Thymus (tissue), 11 donors: ENCODE results near the gene ABCA13. TPM values are rescaled to one million over a fixed set of nuclear protein-coding genes. Genes with fewer than 3 reads are reported as not detected.

Experiments
- DNase-seq, 9 donors: peaks; one replicate each; pipeline ENCODE4 v3.0.0-alpha.2; 2013; ENCODE audit warnings: low spot score in 9 of 9, low read depth in 6 of 9, missing footprints in 1 of 9
- H3K27ac ChIP-seq, 2 donors: one replicate each; pipeline ENCODE4 v1.5.1; 2013; ENCODE audit warnings: control low read depth in 1 of 2, low read depth in 1 of 2, low read length in 1 of 2, mild to moderate bottlenecking in 1 of 2, moderate library complexity in 1 of 2
- H3K27me3 ChIP-seq, 2 donors: one replicate each; pipeline ENCODE4 v1.5.1; 2013; ENCODE audit warnings: low read length in 1 of 2; ENCODE audit not compliant: control insufficient read depth in 2 of 2, insufficient read depth in 1 of 2
- H3K36me3 ChIP-seq, 2 donors: one replicate each; pipeline ENCODE4 v1.5.1; 2013; ENCODE audit warnings: low read length in 1 of 2, mild to moderate bottlenecking in 1 of 2, moderate library complexity in 1 of 2; ENCODE audit not compliant: control insufficient read depth in 2 of 2, insufficient read depth in 2 of 2
- H3K4me1 ChIP-seq, 2 donors: one replicate each; pipeline ENCODE4 v1.5.1; 2013; ENCODE audit warnings: low read length in 2 of 2; ENCODE audit not compliant: control insufficient read depth in 2 of 2, insufficient read depth in 2 of 2
- H3K4me3 ChIP-seq, 2 donors: one replicate each; pipeline ENCODE4 v1.5.1; 2013; ENCODE audit warnings: low read length in 2 of 2, control low read depth in 1 of 2, mild to moderate bottlenecking in 1 of 2
- H3K9me3 ChIP-seq, 2 donors: one replicate each; pipeline ENCODE4 v1.5.1; 2013; ENCODE audit warnings: low read length in 1 of 2, mild to moderate bottlenecking in 1 of 2; ENCODE audit not compliant: control insufficient read depth in 2 of 2, insufficient read depth in 1 of 2
- WGBS: extraction: QIAGEN DNeasy Blood & Tissue Kit; methylation state at CpG from one replicate; pipeline ENCODE4 v1.1.7; 2013; 5-methylcytosine and 5-hydroxymethylcytosine counted together
- polyA plus RNA-seq: library from polyadenylated mRNA; stranded (reverse); fragments of 200-250 nt; gene quantifications from one replicate; pipeline ENCODE4 v1.2.3, GENCODE V29; 2013
- total RNA-seq: library from RNA; stranded (reverse); fragments of 120-200 nt; gene quantifications from one replicate; pipeline ENCODE4 v1.2.4, GENCODE V29; 2013
- donor health status: healthy.

The ABCA13 gene
- total and polyA plus RNA-seq, 2 donors, result 0.76 to 0.91 TPM

- no peaks in the 10 kb centered on the region for H3K27me3 ChIP-seq
- no peak overlapping the region for H3K27ac ChIP-seq
- no peak for DNase-seq
- H3K4me3 ChIP-seq, result no peak overlapping the region
- H3K36me3 ChIP-seq, result no peaks in the 10 kb centered on the region
- H3K9me3 ChIP-seq, result no peaks in the 10 kb centered on the region
- WGBS, result 67% methylated on average over 2 of the region's 2 CpGs
- H3K4me1 ChIP-seq, result no peaks in the 10 kb centered on the region
Observed at GRCh38 chr7:48168159-48168558, 3.1 kb upstream of the ABCA13 start.

- Histone ChIP-seq H3K9me3 (no peaks in the 10 kb centered on the region), H3K27ac (no peak overlapping the region), H3K36me3 (no peaks in the 10 kb centered on the region), H3K4me3 (no peak overlapping the region), H3K27me3 (no peaks in the 10 kb centered on the region), H3K4me1 (no peaks in the 10 kb centered on the region)
- 18% methylated on average over 3 of the region's 3 CpGs for WGBS
- DNase-seq, result no peak
Observed at GRCh38 chr7:48170506-48170905, 752 bp upstream of the ABCA13 start.

GRCh38 chr7:48173313-48173712 lies 2.1 kb downstream of the ABCA13 start:
- Histone ChIP-seq H3K4me3 (no peak overlapping the region), H3K27me3 (no peaks in the 10 kb centered on the region), H3K27ac (no peak overlapping the region), H3K4me1 (no peaks in the 10 kb centered on the region), H3K36me3 (no peaks in the 10 kb centered on the region), H3K9me3 (no peaks in the 10 kb centered on the region)
- no peak for DNase-seq

GRCh38 chr7:48173756-48174382 lies 2.6 kb downstream of the ABCA13 start:
- Histone ChIP-seq H3K9me3 (no peaks in the 10 kb centered on the region), H3K4me1 (no peaks in the 10 kb centered on the region), H3K36me3 (no peaks in the 10 kb centered on the region), H3K4me3 (no peak overlapping the region), H3K27ac (no peak overlapping the region), H3K27me3 (no peaks in the 10 kb centered on the region)
- no peak for DNase-seq
- WGBS, result 92% methylated on average over 1 of the region's 1 CpG

- Histone ChIP-seq H3K4me3 (no peak overlapping the region), H3K4me1 (no peaks in the 10 kb centered on the region), H3K27me3 (no peaks in the 10 kb centered on the region), H3K27ac (no peak overlapping the region), H3K36me3 (no peaks in the 10 kb centered on the region), H3K9me3 (no peaks in the 10 kb centered on the region)
- DNase-seq, result no peak
- 94% methylated on average over 1 of the region's 1 CpG for WGBS
Observed at GRCh38 chr7:48175019-48175418, 3.8 kb downstream of the ABCA13 start.

GRCh38 chr7:48176356-48176893 lies 5.2 kb downstream of the ABCA13 start:
- WGBS, result 97% methylated on average over 2 of the region's 2 CpGs
- H3K4me3 ChIP-seq, result no peak overlapping the region
- no peak overlapping the region for H3K27ac ChIP-seq
- no peaks in the 10 kb centered on the region for H3K36me3 ChIP-seq
- H3K4me1 ChIP-seq, result no peaks in the 10 kb centered on the region
- no peaks in the 10 kb centered on the region for H3K9me3 ChIP-seq
- no peaks in the 10 kb centered on the region for H3K27me3 ChIP-seq
- no peak for DNase-seq

- Histone ChIP-seq H3K9me3 (no peaks in the 10 kb centered on the region), H3K36me3 (no peaks in the 10 kb centered on the region), H3K27me3 (no peaks in the 10 kb centered on the region), H3K27ac (no peak overlapping the region), H3K4me1 (no peaks in the 10 kb centered on the region), H3K4me3 (no peak overlapping the region)
- 96% methylated on average over 11 of the region's 11 CpGs for WGBS
- DNase-seq, result no peak
Observed at GRCh38 chr7:48177271-48177670, 6.0 kb downstream of the ABCA13 start.

GRCh38 chr7:48179496-48180030 lies 8.3 kb downstream of the ABCA13 start:
- Histone ChIP-seq H3K4me3 (no peak overlapping the region), H3K27me3 (no peaks in the 10 kb centered on the region), H3K4me1 (no peaks in the 10 kb centered on the region), H3K27ac (no peak overlapping the region), H3K36me3 (no peaks in the 10 kb centered on the region), H3K9me3 (no peaks in the 10 kb centered on the region)
- DNase-seq, result no peak
- 95% methylated on average over 9 of the region's 9 CpGs for WGBS

- H3K4me3 ChIP-seq, result no peak overlapping the region
- H3K27ac ChIP-seq, result no peak overlapping the region
- no peaks in the 10 kb centered on the region for H3K27me3 ChIP-seq
- no peaks in the 10 kb centered on the region for H3K4me1 ChIP-seq
- no peaks in the 10 kb centered on the region for H3K36me3 ChIP-seq
- no peak for DNase-seq
- 95% methylated on average over 6 of the region's 6 CpGs for WGBS
- no peaks in the 10 kb centered on the region for H3K9me3 ChIP-seq
Observed at GRCh38 chr7:48180981-48181380, 9.7 kb downstream of the ABCA13 start.
